AG09319 (cell line): Measurements from ENCODE around the gene RGS5.

Source experiments
- DNase-seq: peaks from one replicate; pipeline ENCODE4 v3.0.0-alpha.2; 2010; ENCODE audit warnings: low read depth; ENCODE audit errors: extremely low read depth
- TF ChIP-seq, protein P1 (sequence below): IDR thresholded peaks from 2 replicates; pipeline ENCODE4 v1.5.1; 2011; ENCODE audit warnings: low read depth, mild to moderate bottlenecking, inconsistent platforms, low read length, moderate library complexity

The RGS5 gene

GRCh38 chr1:163104385-163105099, 98.2 kb downstream of the RGS5 start:
- no peak for DNase-seq
- TF ChIP-seq, protein P1, sequence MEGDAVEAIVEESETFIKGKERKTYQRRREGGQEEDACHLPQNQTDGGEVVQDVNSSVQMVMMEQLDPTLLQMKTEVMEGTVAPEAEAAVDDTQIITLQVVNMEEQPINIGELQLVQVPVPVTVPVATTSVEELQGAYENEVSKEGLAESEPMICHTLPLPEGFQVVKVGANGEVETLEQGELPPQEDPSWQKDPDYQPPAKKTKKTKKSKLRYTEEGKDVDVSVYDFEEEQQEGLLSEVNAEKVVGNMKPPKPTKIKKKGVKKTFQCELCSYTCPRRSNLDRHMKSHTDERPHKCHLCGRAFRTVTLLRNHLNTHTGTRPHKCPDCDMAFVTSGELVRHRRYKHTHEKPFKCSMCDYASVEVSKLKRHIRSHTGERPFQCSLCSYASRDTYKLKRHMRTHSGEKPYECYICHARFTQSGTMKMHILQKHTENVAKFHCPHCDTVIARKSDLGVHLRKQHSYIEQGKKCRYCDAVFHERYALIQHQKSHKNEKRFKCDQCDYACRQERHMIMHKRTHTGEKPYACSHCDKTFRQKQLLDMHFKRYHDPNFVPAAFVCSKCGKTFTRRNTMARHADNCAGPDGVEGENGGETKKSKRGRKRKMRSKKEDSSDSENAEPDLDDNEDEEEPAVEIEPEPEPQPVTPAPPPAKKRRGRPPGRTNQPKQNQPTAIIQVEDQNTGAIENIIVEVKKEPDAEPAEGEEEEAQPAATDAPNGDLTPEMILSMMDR, result no peak

DNA sequence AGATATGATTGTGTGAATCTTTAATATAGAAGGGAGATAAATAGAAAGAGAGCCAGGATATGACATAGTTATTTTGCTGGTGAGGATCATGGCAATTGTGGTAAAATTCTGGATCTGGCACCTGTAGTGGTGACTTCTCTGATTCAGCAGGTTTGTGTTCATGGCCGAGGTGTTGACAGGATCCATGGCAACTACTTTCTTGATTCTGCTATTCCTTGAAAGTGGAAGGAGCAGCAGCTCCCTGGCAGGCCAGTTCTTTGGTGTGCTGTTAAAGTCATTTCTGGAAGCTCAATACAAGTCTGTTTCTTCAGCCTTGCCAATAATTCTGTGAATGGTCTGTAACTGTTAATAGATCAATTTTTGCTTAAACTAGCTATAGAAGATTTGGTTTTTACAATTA, 100.1 kb downstream of the RGS5 start:
- DNase-seq, result no peak
- TF ChIP-seq, protein P1, result no peak

- TF ChIP-seq, protein P1, result no peak
- no peak for DNase-seq
Observed at GRCh38 chr1:163095213-163095612, 107.5 kb downstream of the RGS5 start.

DNA sequence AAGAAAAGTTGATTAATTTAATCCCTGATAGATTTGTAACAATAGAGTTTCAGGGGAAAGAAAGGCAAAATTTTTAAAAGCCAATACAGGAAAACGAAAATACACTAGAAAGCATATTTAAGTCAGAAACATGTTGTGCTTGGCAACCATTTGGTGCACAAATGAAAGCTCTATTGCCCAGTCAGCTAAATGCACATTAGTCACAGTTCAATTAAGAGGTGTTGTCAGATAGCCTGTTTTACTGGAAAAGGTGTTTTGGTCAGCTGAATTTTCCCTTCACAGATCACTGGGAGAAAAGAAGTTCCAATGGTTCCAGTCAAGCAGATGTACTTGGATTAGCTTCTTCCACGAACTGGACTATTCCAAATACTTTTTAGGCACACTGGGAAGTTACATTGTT, 108.1 kb downstream of the RGS5 start:
- TF ChIP-seq, protein P1, result no peak

DNA sequence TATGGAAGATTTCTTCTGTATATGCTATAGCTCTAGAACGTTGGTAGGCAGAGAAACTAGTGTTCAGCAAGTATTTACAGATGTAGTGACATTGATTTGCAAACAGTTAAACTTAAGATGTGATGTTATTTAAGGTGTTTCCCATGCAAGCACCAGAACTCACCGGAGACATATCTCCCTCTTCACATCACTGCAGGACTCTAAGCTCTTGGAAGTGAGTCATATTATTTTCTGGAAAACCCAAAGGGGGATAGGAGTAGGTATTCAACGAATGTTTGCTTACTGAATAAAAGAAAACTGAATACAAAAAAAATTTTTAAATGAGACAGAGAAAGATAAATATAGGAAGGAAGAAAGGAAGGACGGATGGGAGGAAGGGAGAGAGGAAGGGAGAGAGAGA, 108.5 kb downstream of the RGS5 start:
- DNase-seq, result no peak
- TF ChIP-seq, protein P1, result no peak

More for the DNA sequence above, 108.1 kb downstream of the RGS5 start:
- DNase-seq, result no peak

GRCh38 chr1:163093579-163093978, 109.1 kb downstream of the RGS5 start:
- TF ChIP-seq, protein P1, result no peak

DNA sequence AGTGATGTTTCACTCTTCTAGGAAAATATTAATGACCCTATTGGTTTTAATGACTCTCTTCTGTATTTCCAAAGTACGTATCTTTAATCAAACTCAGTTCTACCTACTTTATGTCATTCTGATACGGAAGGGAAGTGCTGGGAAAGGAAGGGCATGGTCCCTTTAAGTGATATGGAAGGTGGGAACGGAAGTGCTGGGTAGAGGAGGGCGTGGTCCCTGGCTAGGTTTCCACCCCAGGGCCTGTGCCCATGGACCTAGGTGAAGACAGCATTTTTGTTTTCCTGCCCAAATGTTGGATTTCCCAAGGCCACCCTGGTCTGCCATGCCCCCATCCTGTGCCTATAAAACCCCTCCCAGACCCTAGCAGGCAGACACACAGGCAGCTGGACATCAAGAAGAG, 109.5 kb downstream of the RGS5 start:
- no peak for DNase-seq
- TF ChIP-seq, protein P1, result no peak

More at GRCh38 chr1:163093579-163093978, 109.1 kb downstream of the RGS5 start:
- DNase-seq, result no peak
